Left ventricle myocardium superior (tissue), 1 donor: ENCODE results near the gene TNNI3K. TPM values are rescaled to one million over a fixed set of nuclear protein-coding genes. Genes with fewer than 3 reads are reported as not detected.

Experiments
- ATAC-seq: fragments of 200-7000 bp; cut with Tn5 transposase; one replicate; pipeline ENCODE4 v1.9.1; 2020; ENCODE audit warnings: mild to moderate bottlenecking, moderate library complexity
- DNase-seq: peaks from one replicate; pipeline ENCODE4 v3.0.0-alpha.2; 2020
- intact Hi-C: fragments of 100-400 bp; cut with micrococcal nuclease; formaldehyde crosslinking; loops from one replicate; pipeline ENCODE4 v1.11.0; 2022
- total RNA-seq: library from RNA; stranded (reverse); fragmentation: NEBNext Ultra II Directional; extraction: Animal tissue kit (Norgen Biotek cat#: 25700); gene quantifications from one replicate; pipeline ENCODE4 v1.2.1, GENCODE V29; 2021
- donor health status: DM: no; HTN: yes; CAD: no; lungs with severe emphysema.

Gene TNNI3K
- total RNA-seq, 1 donor from 2014 or later = 93.4 TPM

GRCh38 chr1:74590288-74590687, 355.1 kb downstream of the TNNI3K start:
- ATAC-seq = no peak
- no peak for DNase-seq
- intact Hi-C loops = no loop called here

DNA sequence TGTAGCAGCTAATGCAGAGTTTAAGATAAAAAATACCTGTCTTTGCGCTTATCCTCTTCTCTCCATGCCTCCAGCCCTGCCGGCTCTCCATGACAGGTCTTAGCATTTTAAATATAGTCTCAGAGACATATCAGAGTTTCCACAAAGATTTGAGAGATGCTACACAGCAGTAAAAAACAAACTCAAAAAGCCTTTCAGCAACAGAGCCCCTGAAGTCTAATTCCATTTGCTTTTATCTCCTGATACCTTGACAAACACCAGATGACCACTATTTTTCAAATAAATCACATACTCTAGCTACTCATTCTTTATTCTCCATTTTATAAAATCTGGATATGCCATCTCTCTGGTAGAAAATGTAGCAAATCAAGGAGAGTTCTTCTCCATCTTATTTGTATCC, 356.8 kb downstream of the TNNI3K start:
- DNase-seq (no peak), ATAC-seq (no peak)
- intact Hi-C loops = no loop called here

- intact Hi-C loops = no loop called here
- DNase-seq (no peak), ATAC-seq (no peak)
Measured at GRCh38 chr1:74592580-74593355, 357.6 kb downstream of the TNNI3K start.

Other genes starting within 250 kb of the TNNI3K start
- 0.35 TPM for gene LRRIQ3, start 37.2 kb upstream of the TNNI3K start, total RNA-seq
- 12.2 TPM for gene FPGT, start 37.1 kb upstream of the TNNI3K start, total RNA-seq